ENCODE results near the gene ITGB2. TPM values are rescaled to one million over a fixed set of nuclear protein-coding genes. Genes with fewer than 3 reads are reported as not detected.

The ITGB2 gene
- polyA plus RNA-seq, 3 donors, result 8.8 to 13.0 (median 10.5) TPM

- DNase-seq (ENCODE audit: extremely low read depth in 1 of 11, low read depth in 9 of 11, low spot score in 4 of 11), result no peak
Observed at GRCh38 chr21:44957901-44958451, 37.3 kb upstream of the ITGB2 start.

- no peak for DNase-seq (ENCODE audit: extremely low read depth in 1 of 11, low read depth in 9 of 11, low spot score in 4 of 11)
Observed at GRCh38 chr21:44957047-44957831, 36.5 kb upstream of the ITGB2 start.

- no peak for DNase-seq (ENCODE audit: extremely low read depth in 1 of 11, low read depth in 9 of 11, low spot score in 4 of 11)
Observed at GRCh38 chr21:44956356-44957046, 35.8 kb upstream of the ITGB2 start.

- no peak for DNase-seq (ENCODE audit: extremely low read depth in 1 of 11, low read depth in 9 of 11, low spot score in 4 of 11)
Observed at GRCh38 chr21:44955798-44956175, 35.1 kb upstream of the ITGB2 start.

- DNase-seq (ENCODE audit: extremely low read depth in 1 of 11, low read depth in 9 of 11, low spot score in 4 of 11), result no peak
Observed at GRCh38 chr21:44955141-44955797, 34.6 kb upstream of the ITGB2 start.

- DNase-seq (ENCODE audit: extremely low read depth in 1 of 11, low read depth in 9 of 11, low spot score in 4 of 11), result no peak
Observed at GRCh38 chr21:44954281-44954771, 33.6 kb upstream of the ITGB2 start.

- no peak for DNase-seq (ENCODE audit: extremely low read depth in 1 of 11, low read depth in 9 of 11, low spot score in 4 of 11)
Observed at GRCh38 chr21:44953628-44954021, 32.9 kb upstream of the ITGB2 start.

GRCh38 chr21:44952929-44953627, 32.4 kb upstream of the ITGB2 start:
- DNase-seq (ENCODE audit: extremely low read depth in 1 of 11, low read depth in 9 of 11, low spot score in 4 of 11), result no peak

GRCh38 chr21:44952116-44952928, 31.6 kb upstream of the ITGB2 start:
- no peak for DNase-seq (ENCODE audit: extremely low read depth in 1 of 11, low read depth in 9 of 11, low spot score in 4 of 11)

GRCh38 chr21:44951186-44951915, 30.7 kb upstream of the ITGB2 start:
- no peak for DNase-seq (ENCODE audit: extremely low read depth in 1 of 11, low read depth in 9 of 11, low spot score in 4 of 11)

- no peak for DNase-seq (ENCODE audit: extremely low read depth in 1 of 11, low read depth in 9 of 11, low spot score in 4 of 11)
Observed at GRCh38 chr21:44950351-44950750, 29.7 kb upstream of the ITGB2 start.

GRCh38 chr21:44949779-44950198, 29.1 kb upstream of the ITGB2 start:
- peak in 7 of 11 donors; percentile 43 to 69 (median 59) for DNase-seq (ENCODE audit: extremely low read depth in 1 of 11, low read depth in 9 of 11, low spot score in 4 of 11)

- no peak for DNase-seq (ENCODE audit: extremely low read depth in 1 of 11, low read depth in 9 of 11, low spot score in 4 of 11)
Observed at GRCh38 chr21:44949161-44949778, 28.6 kb upstream of the ITGB2 start.

GRCh38 chr21:44948426-44949120, 27.9 kb upstream of the ITGB2 start:
- DNase-seq (ENCODE audit: extremely low read depth in 1 of 11, low read depth in 9 of 11, low spot score in 4 of 11), result no peak

- DNase-seq (ENCODE audit: extremely low read depth in 1 of 11, low read depth in 9 of 11, low spot score in 4 of 11), result no peak
Observed at GRCh38 chr21:44947930-44948331, 27.2 kb upstream of the ITGB2 start.

- no peak for DNase-seq (ENCODE audit: extremely low read depth in 1 of 11, low read depth in 9 of 11, low spot score in 4 of 11)
Observed at GRCh38 chr21:44947111-44947929, 26.6 kb upstream of the ITGB2 start.
